ENCODE data around the gene OR5V1. TPM values are rescaled to one million over a fixed set of nuclear protein-coding genes. Genes with fewer than 3 reads are reported as not detected.

Gene OR5V1
- polyA plus RNA-seq, 3 donors, result not detected

Other genes with a start within 250 kb of the OR5V1 start
- not detected for gene OR2J2, start 198.0 kb downstream of the OR5V1 start, polyA plus RNA-seq (ENCODE audit: insufficient read length in 3 of 3)
- gene OR14J1, start 67.2 kb downstream of the OR5V1 start, polyA plus RNA-seq (ENCODE audit: insufficient read length in 3 of 3), result under 1 TPM; 0.06 to 0.12 (median 0.11) TPM
- gene OR12D3, start 6.4 kb upstream of the OR5V1 start, polyA plus RNA-seq (ENCODE audit: insufficient read length in 3 of 3), result not detected
- not detected for gene OR12D2, start 26.8 kb upstream of the OR5V1 start, polyA plus RNA-seq (ENCODE audit: insufficient read length in 3 of 3)
- not detected for gene OR12D1, start 46.1 kb upstream of the OR5V1 start, polyA plus RNA-seq (ENCODE audit: insufficient read length in 3 of 3)
- not detected for gene OR10C1, start 70.4 kb upstream of the OR5V1 start, polyA plus RNA-seq (ENCODE audit: insufficient read length in 3 of 3)
- not detected for gene OR11A1, start 88.2 kb upstream of the OR5V1 start, polyA plus RNA-seq (ENCODE audit: insufficient read length in 3 of 3)
- not detected for gene OR2H1, start 88.3 kb upstream of the OR5V1 start, polyA plus RNA-seq (ENCODE audit: insufficient read length in 3 of 3)
- gene MAS1L, start 119.1 kb upstream of the OR5V1 start, polyA plus RNA-seq (ENCODE audit: insufficient read length in 3 of 3), result not detected
- gene UBD, start 190.9 kb upstream of the OR5V1 start, polyA plus RNA-seq (ENCODE audit: insufficient read length in 3 of 3), result 1 to 10 TPM in 1 of 3 donors, under 1 TPM in 2; 0.52 to 1.3 (median 0.90) TPM
- under 1 TPM; 0.11 to 0.13 (median 0.11) TPM for gene OR2H2, start 216.3 kb upstream of the OR5V1 start, polyA plus RNA-seq (ENCODE audit: insufficient read length in 3 of 3)

Data from renal cortex interstitium (tissue), 3 donors.